OCI-LY1 (cell line): Measurements from ENCODE around the gene ANKIB1.

ENCODE experiments used
- H2AFZ ChIP-seq: fragments of 200-600 bp; sonication (generic), shearing (Covaris generic); 2 replicates; pipeline ENCODE4 v1.6.0; 2014; ENCODE audit warnings: antibody characterized with exemption, mild to moderate bottlenecking, low read length
- H3F3A ChIP-seq: fragments of 200-600 bp; sonication (generic), shearing (Covaris generic); 2 replicates; pipeline ENCODE4 v1.6.0; 2014; ENCODE audit warnings: mild to moderate bottlenecking, antibody characterized with exemption, low read length, moderate library complexity; ENCODE audit not compliant: insufficient read depth
- H3K27ac ChIP-seq: fragments of 200-600 bp; sonication (generic); 2 replicates; pipeline ENCODE4 v1.5.1; 2014; ENCODE audit warnings: low read length, mixed run types, mild to moderate bottlenecking, low read depth; ENCODE audit not compliant: poor library complexity, severe bottlenecking
- H3K27me3 ChIP-seq: fragments of 200-600 bp; sonication (generic); 2 replicates; pipeline ENCODE4 v1.6.0; 2014; ENCODE audit warnings: antibody characterized with exemption, mild to moderate bottlenecking, low read length, moderate library complexity; ENCODE audit not compliant: insufficient read depth
- H3K36me3 ChIP-seq: fragments of 200-600 bp; sonication (generic); 2 replicates; pipeline ENCODE4 v1.6.1; 2014; ENCODE audit warnings: mild to moderate bottlenecking, antibody characterized with exemption, low read length, moderate library complexity, mixed read lengths; ENCODE audit not compliant: insufficient read depth
- H3K4me1 ChIP-seq: fragments of 200-600 bp; sonication (generic); 2 replicates; pipeline ENCODE4 v1.5.1; 2014; ENCODE audit warnings: mild to moderate bottlenecking, low read length, moderate library complexity; ENCODE audit not compliant: insufficient read depth, severe bottlenecking
- H3K4me2 ChIP-seq: fragments of 200-600 bp; sonication (generic), shearing (Covaris generic); 2 replicates; pipeline ENCODE4 v1.6.1; 2014; ENCODE audit warnings: low read length
- H3K4me3 ChIP-seq: fragments of 200-600 bp; sonication (generic); 2 replicates; pipeline ENCODE4 v1.5.1; 2014; ENCODE audit warnings: low read length, low read depth, mild to moderate bottlenecking, mixed read lengths; ENCODE audit not compliant: poor library complexity, severe bottlenecking
- H3K79me2 ChIP-seq: fragments of 200-600 bp; shearing (Covaris generic); 2 replicates; pipeline ENCODE4 v1.6.1; 2016; ENCODE audit warnings: mixed run types, low read length, mixed read lengths; ENCODE audit not compliant: insufficient read depth
- H3K9ac ChIP-seq: fragments of 200-600 bp; sonication (generic), shearing (Covaris generic); 2 replicates; pipeline ENCODE4 v1.6.1; 2014; ENCODE audit warnings: mild to moderate bottlenecking, low read length, mixed read lengths
- H3K9me2 ChIP-seq: fragments of 200-600 bp; sonication (generic), shearing (Covaris generic); 2 replicates; pipeline ENCODE4 v1.6.1; 2014; ENCODE audit warnings: low read depth, mild to moderate bottlenecking, low read length, mixed read lengths
- H3K9me3 ChIP-seq: fragments of 200-600 bp; shearing (Covaris generic); 2 replicates; pipeline ENCODE4 v1.6.1; 2014; ENCODE audit warnings: low read length, mixed read lengths
- H4K20me1 ChIP-seq: fragments of 200-600 bp; sonication (generic), shearing (Covaris generic); 2 replicates; pipeline ENCODE4 v1.6.0; 2016; ENCODE audit warnings: mild to moderate bottlenecking, low read length; ENCODE audit not compliant: insufficient read depth
- EZH2 ChIP-seq: fragments of 200-600 bp; sonication (generic), shearing (Covaris generic); IDR thresholded peaks from 2 replicates; pipeline ENCODE4 v1.8.0; 2017; ENCODE audit warnings: borderline replicate concordance, mixed run types, mild to moderate bottlenecking, antibody characterized with exemption, low read length, moderate library complexity, mixed read lengths
- TF ChIP-seq, protein P1 (sequence below): fragments of 200-600 bp; sonication (generic), shearing (Covaris generic); IDR thresholded peaks from 2 replicates; pipeline ENCODE4 v1.5.1; 2017; ENCODE audit warnings: mild to moderate bottlenecking, antibody characterized with exemption, low read length, moderate library complexity, mixed read lengths

ANKIB1 gene

DNA sequence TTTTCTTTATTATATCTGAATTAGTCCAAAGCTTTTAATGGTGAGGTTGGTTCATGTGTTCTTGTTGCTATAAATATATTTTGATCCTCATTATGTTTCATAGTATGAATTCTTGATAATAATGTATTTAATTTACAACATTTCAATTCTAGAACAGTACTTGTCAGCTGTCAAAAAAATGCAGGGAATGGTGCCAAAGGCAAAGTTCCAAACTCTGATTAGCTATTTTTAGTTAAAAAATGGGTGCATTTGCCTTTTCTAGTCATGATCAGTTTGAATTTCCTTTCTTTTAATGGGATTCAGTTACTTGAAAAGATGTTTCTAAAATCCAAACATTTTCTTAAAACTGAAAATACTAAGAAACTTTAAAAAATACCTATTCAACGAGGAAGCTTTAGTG is 49.6 kb downstream of the ANKIB1 start:
- TF ChIP-seq, protein P1, sequence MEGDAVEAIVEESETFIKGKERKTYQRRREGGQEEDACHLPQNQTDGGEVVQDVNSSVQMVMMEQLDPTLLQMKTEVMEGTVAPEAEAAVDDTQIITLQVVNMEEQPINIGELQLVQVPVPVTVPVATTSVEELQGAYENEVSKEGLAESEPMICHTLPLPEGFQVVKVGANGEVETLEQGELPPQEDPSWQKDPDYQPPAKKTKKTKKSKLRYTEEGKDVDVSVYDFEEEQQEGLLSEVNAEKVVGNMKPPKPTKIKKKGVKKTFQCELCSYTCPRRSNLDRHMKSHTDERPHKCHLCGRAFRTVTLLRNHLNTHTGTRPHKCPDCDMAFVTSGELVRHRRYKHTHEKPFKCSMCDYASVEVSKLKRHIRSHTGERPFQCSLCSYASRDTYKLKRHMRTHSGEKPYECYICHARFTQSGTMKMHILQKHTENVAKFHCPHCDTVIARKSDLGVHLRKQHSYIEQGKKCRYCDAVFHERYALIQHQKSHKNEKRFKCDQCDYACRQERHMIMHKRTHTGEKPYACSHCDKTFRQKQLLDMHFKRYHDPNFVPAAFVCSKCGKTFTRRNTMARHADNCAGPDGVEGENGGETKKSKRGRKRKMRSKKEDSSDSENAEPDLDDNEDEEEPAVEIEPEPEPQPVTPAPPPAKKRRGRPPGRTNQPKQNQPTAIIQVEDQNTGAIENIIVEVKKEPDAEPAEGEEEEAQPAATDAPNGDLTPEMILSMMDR, result no peak
- no peak for TF ChIP-seq EZH2
- no peaks in the 10 kb centered on the region for H3K4me1 ChIP-seq
- H4K20me1 ChIP-seq, result no peaks in the 10 kb centered on the region
- peaks cover 27% of the 10 kb centered on the region for H3K36me3 ChIP-seq
- H3K4me2 ChIP-seq, result no peak overlapping the region
- H3F3A ChIP-seq, result no peaks in the 10 kb centered on the region
- no peaks in the 10 kb centered on the region for H3K9me2 ChIP-seq
- no peak overlapping the region for H3K4me3 ChIP-seq
- no peaks in the 10 kb centered on the region for H3K9me3 ChIP-seq
- no peak overlapping the region for H2AFZ ChIP-seq
- no peak overlapping the region for H3K27ac ChIP-seq
- no peak overlapping the region for H3K9ac ChIP-seq
- peaks cover 19% of the 10 kb centered on the region for H3K79me2 ChIP-seq
- H3K27me3 ChIP-seq, result no peaks in the 10 kb centered on the region

DNA sequence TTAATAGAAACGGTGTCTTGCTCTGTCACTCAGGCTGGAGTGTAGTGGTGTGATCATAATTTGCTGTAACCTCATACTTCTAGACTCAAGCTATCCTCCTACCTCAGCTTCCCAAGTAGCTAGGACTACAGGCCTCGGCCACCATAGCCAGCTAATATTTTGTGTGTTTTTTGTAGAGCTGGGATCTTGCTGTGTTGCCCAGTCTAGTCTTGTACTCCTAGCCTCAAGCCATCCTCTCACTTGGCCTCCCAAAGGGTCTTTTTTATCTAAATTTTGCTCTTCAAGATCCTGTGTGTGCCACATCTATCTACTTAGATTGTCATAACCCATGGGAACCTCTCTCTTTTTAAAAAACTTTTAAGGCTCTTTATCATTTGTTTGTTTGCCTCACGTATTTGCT is 50.5 kb downstream of the ANKIB1 start:
- Histone ChIP-seq H3K79me2 (peaks cover 13% of the 10 kb centered on the region), H3K9ac (no peak overlapping the region), H3K36me3 (peaks cover 33% of the 10 kb centered on the region), H3K9me2 (no peaks in the 10 kb centered on the region), H3F3A (no peaks in the 10 kb centered on the region), H3K4me2 (no peak overlapping the region), H2AFZ (no peak overlapping the region), H3K27ac (no peak overlapping the region), H3K4me1 (no peaks in the 10 kb centered on the region), H4K20me1 (no peaks in the 10 kb centered on the region), H3K9me3 (no peaks in the 10 kb centered on the region), H3K27me3 (no peaks in the 10 kb centered on the region), H3K4me3 (no peak overlapping the region)
- TF ChIP-seq EZH2, result no peak
- TF ChIP-seq, protein P1, result no peak

DNA sequence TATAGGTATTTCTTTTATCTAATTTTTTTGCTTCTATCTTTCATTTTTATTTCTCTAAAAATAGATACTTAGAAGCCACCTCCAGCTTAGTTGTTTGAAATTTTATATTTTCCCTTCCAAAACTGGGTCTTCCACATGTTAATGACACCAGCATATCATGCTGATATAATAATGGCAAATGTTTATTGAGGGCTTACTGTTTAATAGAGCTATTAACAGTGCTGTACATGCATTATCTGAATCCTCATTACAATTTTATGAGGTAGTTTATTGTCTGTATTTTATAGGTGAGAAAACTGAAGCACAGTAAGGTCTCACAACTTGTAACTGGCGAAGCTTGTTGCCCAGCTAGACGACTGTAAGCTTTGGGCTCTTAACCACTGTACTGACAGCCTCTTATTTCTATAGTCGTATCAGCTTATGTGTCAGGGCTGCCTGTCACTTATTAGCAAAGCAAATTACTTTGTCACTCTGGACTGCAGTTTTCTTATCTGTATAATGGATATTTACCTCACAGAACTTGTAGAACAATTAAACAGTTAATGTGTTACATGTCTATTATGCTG is 51.2 kb downstream of the ANKIB1 start:
- peaks cover 35% of the 10 kb centered on the region for H3K36me3 ChIP-seq

More for the DNA sequence above, 51.2 kb downstream of the ANKIB1 start:
- Histone ChIP-seq H2AFZ (no peak overlapping the region), H3K9ac (no peak overlapping the region), H3K79me2 (peaks cover 13% of the 10 kb centered on the region), H3K4me1 (no peaks in the 10 kb centered on the region), H3K27ac (no peak overlapping the region), H4K20me1 (no peaks in the 10 kb centered on the region), H3K27me3 (no peaks in the 10 kb centered on the region), H3K9me2 (no peaks in the 10 kb centered on the region), H3K9me3 (no peaks in the 10 kb centered on the region), H3K4me3 (no peak overlapping the region), H3K4me2 (no peak overlapping the region), H3F3A (no peaks in the 10 kb centered on the region)
- TF ChIP-seq, protein P1, result no peak
- no peak for TF ChIP-seq EZH2
